ENCODE measurements around the gene TMEM225B.
"Not testable (repeated sequence)": the region's sequence is repeated elsewhere in the genome, so short reads cannot be mapped to it uniquely, and the experiment has no call there.

The TMEM225B gene

GRCh38 chr7:99579956-99580777 lies 17.9 kb upstream of the TMEM225B start:
- peak; percentile 55 for DNase-seq

- not testable (repeated sequence) for DNase-seq
These were observed 17.2 kb upstream of the TMEM225B start for GRCh38 chr7:99580778-99581332.

- no peak for DNase-seq
These were observed 9.2 kb upstream of the TMEM225B start for GRCh38 chr7:99588868-99589267.

- no peak for DNase-seq
These were observed 2.9 kb upstream of the TMEM225B start for GRCh38 chr7:99594948-99595745.

GRCh38 chr7:99596408-99596955 lies 1.6 kb upstream of the TMEM225B start:
- DNase-seq = no peak

GRCh38 chr7:99599836-99600235 lies 1.8 kb downstream of the TMEM225B start:
- DNase-seq = no peak

GRCh38 chr7:99601656-99602310 lies 3.7 kb downstream of the TMEM225B start:
- no peak for DNase-seq

- DNase-seq = no peak
These were observed 7.5 kb downstream of the TMEM225B start for GRCh38 chr7:99605527-99605926.

GRCh38 chr7:99606531-99606930 lies 8.5 kb downstream of the TMEM225B start:
- no peak for DNase-seq

GRCh38 chr7:99607548-99607947 lies 9.5 kb downstream of the TMEM225B start:
- no peak for DNase-seq

- no peak for DNase-seq
These were observed 16.4 kb downstream of the TMEM225B start for GRCh38 chr7:99614495-99614894.

GRCh38 chr7:99615989-99616358 lies 17.9 kb downstream of the TMEM225B start:
- DNase-seq = no peak

- peak; percentile 92 for DNase-seq
These were observed 18.5 kb downstream of the TMEM225B start, which contains the start of gene ZSCAN25 for GRCh38 chr7:99616359-99617191. ZSCAN25 (plus strand) TSS chr7:99616946; CDS start chr7:99619607, 2,661 bp downstream.

GRCh38 chr7:99617192-99617781 lies 19.2 kb downstream of the TMEM225B start:
- DNase-seq = no peak

- DNase-seq = no peak
These were observed 20.7 kb downstream of the TMEM225B start for GRCh38 chr7:99618726-99619125.

- DNase-seq = no peak
These were observed 21.6 kb downstream of the TMEM225B start for GRCh38 chr7:99619571-99620130.

GRCh38 chr7:99621271-99621670 lies 23.2 kb downstream of the TMEM225B start:
- no peak for DNase-seq

- no peak for DNase-seq
These were observed 24.5 kb downstream of the TMEM225B start for GRCh38 chr7:99622596-99622995.

- DNase-seq = no peak
These were observed 25.1 kb downstream of the TMEM225B start for GRCh38 chr7:99623091-99623693.

GRCh38 chr7:99623702-99624447 lies 25.8 kb downstream of the TMEM225B start:
- no peak for DNase-seq
